Fibroblast of skin of abdomen (primary cell): ENCODE data around the gene MED12.
A peak's percentile ranks its signal among the peaks of the same experiment; 100 is the strongest.

Experiments
- DNase-seq: peaks from one replicate; pipeline ENCODE4 v3.0.0-alpha.2; 2013

MED12 gene

DNA sequence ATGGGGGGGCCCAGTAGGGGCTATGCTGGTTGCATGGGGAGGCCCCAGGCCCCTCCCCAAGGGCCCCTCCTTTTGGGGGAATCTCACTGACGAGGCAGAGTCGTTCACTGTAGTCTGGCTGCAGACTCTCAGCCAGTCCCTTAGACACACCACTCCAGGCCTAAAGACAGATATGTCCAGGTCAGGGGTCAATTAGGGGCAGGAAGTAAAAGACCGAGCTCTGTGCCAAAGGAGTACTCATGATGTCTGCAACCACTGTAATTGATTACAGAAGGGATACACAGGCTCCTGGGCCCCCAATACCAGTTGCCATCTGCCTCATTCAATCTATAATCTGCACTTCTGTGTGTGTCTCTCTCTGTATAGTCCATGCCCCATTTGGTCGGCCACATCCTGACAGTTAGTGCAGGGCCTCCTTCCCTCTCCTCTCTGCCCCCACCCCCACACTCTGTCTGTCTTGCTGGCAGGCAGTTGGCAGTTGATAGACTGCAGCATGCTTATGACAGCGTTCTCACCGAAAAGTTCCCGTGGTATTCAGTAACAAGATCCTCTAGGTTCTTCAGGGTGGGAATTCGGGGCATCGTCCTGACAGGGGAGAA, 10.5 kb upstream of the MED12 start:
- no peak for DNase-seq

- DNase-seq: no peak
Measured at GRCh38 chrX:71109051-71109450, 9.3 kb upstream of the MED12 start.

DNA sequence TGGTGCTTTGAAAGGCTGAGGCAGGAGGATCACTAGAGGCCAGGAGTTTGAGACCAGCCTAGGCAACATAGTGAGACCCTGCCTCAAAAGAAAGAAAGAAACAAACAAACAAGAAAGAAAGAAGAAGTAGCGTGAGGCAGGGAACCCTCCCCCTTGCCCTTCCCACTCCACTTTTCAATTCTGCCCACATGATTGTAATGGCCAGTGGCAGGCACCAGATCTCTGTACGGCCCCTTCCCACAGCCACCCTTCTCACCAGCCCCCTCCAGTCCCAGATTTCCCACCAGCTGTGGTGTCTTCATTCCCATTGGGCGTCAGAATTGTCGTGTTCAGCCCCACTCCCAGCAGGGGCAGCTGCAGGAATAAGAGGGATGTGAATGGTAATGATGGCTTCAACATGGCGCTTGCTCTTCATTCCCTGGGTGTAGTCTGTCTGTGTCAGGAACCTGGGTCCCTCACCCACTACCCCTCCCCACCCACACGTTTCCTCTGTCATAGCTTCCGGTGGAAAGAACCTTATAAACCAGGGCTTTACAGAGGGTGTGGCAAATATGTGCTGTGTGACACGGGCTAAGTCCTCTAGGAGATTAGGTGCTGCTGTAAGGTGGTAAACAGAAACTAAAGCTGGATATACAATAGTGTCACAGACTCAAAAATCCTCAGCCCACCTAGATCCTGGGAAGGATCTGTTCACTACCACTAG, 7.1 kb upstream of the MED12 start, which contains the start of gene IL2RG:
TSS of gene IL2RG (minus strand) at position 437 of the 703 bp plus-strand sequence. CDS start at position 399, 38 bp downstream.
- DNase-seq: no peak

DNA sequence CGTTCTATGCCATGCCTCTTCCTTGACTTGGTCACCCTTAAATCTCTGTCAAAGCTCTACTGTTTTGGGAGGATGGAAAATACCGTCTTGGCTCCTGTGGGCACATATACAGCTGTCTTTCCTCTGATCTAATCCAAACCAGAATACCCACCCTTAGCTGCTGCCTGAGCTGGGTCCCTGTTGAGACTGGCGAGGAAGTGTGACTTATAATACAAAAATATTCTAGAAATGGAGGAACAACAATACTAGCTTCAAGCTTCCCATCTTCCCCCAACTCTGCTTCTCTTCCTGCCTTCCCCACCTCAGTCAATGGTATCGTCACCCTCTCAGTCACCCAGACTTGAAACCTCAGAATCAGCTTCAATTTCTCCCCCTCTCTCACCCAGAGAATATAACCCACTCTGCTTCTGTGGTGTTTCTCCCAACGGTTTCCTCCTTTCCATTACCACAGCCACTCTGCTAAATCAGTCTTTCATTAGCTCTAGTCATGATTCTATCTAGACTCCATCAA, 6.4 kb upstream of the MED12 start:
- no peak for DNase-seq

DNA sequence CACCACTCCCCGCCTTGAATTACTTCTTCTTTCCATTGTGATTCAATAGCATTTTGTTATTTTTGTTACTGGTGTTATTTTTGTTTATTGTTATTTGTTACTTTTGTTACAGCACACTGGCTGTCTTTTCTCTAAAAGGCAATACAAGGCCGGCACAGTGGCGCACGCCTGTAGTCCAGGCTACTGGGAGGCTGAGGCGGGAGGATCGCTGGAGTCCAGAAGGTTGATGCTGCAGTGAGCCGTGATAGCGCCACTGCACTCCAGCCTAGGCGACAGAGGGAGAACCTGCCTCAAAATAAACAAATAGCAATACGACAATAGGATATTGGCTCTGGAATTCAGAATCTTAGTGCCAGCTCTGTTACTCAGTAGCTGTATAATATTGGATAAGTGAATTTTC, 1.0 kb upstream of the MED12 start:
- no peak for DNase-seq

DNA sequence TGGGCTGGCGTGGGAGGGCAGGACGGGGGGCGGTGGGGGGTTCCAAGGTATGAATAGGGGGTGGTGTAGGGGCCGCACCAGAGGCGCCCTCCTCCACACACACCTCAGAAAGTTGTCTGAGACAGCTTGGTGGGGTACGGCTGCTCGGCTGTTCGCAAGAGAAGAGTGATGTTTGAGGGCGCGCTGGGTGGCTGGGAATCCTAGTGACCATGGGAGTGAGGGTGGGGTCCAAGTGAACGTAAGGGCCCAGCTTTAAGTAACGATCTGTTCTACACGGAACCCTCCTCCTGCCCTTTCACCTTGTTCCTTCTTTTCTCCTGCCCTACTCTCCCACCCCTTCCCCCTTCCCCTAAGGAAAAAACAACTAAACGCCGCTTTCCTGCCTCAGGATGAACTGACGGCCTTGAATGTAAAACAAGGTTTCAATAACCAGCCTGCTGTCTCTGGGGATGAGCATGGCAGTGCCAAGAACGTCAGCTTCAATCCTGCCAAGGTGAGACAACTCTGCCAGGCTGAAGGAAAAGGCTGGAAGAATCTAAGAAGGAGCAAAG, 664 bp downstream of the MED12 start:
- no peak for DNase-seq

DNA sequence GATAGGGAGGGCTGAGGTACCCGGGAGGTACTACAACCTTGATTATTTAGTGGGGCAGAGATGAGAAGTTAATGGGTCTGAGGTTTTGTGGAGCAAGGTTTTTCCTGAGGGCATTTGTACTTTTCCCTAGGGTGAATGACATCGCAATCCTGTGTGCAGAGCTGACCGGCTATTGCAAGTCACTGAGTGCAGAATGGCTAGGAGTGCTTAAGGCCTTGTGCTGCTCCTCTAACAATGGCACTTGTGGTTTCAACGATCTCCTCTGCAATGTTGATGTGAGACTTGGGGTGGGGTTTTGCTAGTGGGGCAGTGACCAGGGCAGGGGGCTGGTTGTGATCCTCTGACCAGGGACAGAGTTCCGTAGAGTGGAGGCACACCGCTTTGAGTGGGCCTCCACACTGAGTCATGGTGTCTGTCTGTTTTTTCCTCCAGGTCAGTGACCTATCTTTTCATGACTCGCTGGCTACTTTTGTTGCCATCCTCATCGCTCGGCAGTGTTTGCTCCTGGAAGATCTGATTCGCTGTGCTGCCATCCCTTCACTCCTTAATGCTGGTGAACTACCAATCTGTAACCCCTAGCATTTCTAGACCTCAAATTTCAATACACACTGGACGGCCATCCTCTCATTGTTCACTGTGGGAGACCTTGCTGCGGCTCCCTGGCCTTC, 9.9 kb downstream of the MED12 start:
- no peak for DNase-seq

DNA sequence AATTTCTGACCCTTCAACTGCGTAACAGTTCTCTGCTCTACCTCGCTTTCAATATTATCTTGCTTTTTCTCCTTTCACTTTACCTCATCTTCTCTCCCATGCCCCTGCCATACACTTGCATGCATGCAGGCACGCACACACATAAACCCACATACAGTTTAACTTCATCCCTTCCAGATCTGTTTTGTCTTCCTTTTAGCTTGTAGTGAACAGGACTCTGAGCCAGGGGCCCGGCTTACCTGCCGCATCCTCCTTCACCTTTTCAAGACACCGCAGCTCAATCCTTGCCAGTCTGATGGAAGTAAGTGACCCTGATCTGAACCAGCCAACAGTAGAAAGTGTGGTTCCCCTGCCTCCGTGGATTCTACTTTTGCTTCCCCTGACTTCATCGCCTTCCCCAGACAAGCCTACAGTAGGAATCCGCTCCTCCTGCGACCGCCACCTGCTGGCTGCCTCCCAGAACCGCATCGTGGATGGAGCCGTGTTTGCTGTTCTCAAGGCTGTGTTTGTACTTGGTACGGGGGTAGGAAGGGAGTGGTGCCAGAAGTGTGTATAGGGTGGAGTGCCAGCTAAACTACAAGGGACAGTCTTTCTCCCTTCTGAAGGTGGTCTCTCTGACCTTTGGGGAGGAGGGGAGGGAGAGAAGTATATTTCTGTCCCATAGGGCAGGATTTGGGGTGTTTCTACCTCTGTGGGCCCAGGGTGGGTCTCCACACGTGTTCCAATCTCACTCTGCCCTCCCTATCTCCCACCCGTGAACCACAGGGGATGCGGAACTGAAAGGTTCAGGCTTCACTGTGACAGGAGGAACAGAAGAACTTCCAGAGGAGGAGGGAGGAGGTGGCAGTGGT, 10.7 kb downstream of the MED12 start:
- peak; percentile 39 for DNase-seq

- DNase-seq: no peak
Measured at GRCh38 chrX:71131510-71131909, 13.1 kb downstream of the MED12 start.

GRCh38 chrX:71140440-71140839, 22.0 kb downstream of the MED12 start:
- no peak for DNase-seq

- peak; percentile 6 for DNase-seq
Measured at GRCh38 chrX:71143508-71143907, 25.1 kb downstream of the MED12 start.

- DNase-seq: no peak
Measured at GRCh38 chrX:71144651-71145050, 26.3 kb downstream of the MED12 start, which contains the start of gene NLGN3. TSS of gene NLGN3 (plus strand) at chrX:71144841. CDS start at chrX:71147750, 2,909 bp downstream.

DNA sequence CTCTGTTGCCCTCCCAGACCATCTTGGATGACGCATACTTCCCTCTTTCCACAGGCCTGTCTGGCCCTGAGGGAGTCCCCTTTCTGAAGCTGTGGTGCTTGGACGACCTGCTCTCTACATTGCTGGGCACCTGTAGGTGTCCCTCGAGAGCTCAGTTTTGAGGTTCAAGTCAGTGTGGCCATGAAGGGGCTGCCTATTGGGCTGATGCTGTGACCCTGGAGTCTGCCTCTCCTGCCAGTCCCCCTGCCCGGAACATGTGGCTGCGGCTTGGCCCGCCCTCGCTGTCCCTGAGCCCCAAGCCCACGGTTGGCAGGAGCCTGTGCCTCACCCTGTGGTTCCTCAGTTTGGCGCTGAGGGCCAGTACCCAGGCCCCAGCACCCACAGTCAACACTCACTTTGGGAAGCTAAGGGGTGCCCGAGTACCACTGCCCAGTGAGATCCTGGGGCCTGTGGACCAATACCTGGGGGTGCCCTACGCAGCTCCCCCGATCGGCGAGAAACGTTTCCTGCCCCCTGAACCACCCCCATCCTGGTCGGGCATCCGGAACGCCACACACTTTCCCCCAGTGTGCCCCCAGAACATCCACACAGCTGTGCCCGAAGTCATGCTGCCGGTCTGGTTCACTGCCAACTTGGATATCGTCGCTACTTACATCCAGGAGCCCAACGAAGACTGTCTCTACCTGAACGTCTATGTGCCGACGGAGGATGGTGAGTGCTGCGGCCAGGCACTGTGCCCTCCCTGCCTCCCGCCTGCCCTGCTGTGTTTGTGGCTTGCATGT, 29.3 kb downstream of the MED12 start:
- no peak for DNase-seq

DNA sequence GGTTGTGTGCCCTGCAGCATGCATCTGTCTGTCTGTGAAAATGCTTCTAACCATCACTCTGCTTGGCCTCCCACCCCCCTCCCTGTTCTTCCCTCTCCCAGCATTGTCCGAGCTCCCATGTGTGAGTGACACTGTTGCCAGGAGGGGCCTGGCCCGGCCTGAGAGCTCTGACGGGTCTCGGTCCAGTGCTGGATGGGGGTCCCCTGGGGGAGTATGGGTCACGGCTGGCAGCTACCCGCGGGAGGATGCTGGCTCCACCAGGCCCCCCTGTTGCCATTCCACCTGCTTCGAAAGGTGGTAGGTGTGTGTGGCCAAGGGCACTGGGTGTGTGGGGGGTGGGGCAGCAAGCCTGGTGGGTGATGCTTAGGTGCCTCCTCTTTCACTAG, 29.9 kb downstream of the MED12 start:
- no peak for DNase-seq

DNA sequence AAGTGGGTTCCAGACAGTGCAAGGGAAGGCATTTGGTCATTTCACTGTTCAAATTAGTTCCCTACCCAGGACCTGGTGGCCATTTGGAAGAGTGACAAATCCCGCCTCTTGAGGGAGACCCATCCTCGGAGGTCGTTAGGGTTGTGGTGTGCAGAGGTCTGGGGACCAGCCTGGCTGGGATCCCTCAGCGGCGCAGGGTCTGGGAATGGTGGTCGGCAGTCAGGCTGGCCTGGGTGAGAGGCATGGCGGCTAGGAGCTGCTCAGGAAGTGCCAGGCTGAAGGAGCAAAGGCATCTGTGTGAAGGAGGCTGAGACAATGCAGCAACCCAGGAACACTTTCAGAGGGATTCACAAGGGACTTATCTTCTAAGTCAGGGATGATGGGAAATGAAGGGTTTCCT, 33.0 kb downstream of the MED12 start:
- DNase-seq: no peak

GRCh38 chrX:71154196-71154595, 35.8 kb downstream of the MED12 start:
- DNase-seq: no peak

DNA sequence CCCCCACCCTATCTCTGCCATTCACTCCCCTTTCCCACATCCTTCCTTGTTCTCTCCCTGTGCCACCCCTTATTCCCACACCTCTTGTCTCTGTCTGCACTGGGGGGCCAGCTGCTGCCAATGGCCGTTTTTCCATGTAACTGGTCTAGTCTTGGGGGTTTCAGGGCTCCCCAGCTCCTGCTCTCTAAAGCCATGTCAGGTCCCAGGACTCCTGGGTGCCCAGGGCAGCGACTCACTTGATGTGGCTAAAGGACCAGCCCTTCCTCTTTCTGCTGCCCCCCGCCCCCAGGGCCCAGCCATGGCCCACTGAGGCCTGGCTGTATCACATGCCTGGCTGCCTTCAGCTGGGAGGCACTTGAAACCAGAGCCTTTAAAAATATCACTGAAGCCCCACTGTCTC, 36.2 kb downstream of the MED12 start:
- DNase-seq: no peak

GRCh38 chrX:71158603-71159002, 40.2 kb downstream of the MED12 start:
- no peak for DNase-seq

DNA sequence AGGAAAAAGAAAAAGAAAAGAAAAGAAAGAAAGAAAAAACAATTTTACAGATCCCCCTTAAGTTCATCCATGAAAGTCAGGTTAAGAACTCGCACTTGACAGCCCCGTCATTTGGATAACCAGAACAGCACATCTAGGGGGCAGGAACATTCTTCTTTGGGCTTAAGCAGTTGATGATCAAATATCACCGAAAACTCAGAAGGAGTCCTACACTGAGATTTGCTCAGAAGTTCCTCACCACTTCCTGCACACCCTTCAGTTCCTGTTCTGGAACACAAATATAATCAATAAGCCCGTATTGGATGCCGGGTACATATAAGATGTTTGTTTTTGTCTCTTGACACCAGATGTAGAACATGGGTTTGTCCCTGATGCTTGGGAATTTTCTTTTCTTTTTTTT, 40.9 kb downstream of the MED12 start:
- no peak for DNase-seq

DNA sequence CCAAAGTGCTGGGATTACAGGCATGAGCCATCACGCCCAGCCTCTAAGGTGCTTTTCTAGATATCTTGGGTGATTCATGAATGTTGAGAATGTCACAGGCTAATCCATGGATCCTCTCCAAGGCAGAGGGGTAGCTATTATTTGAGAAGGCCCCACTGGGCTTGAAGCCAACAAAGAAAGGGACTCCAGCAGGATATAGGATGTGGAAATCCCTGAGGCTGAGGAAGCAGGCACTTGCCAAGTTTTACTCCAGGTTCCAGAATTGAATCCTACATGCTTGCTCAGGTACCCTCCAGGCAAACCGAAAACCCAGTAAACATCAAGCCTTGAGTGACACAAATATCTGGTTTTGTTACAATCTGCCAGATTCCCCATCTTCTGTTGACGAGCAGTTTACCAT, 42.1 kb downstream of the MED12 start:
- DNase-seq: no peak

GRCh38 chrX:71162981-71163380, 44.6 kb downstream of the MED12 start:
- DNase-seq: no peak

GRCh38 chrX:71164071-71164470, 45.7 kb downstream of the MED12 start:
- DNase-seq: no peak
